Peyer's patch (tissue), 4 donors: ENCODE data around the gene DHX38.

Experiments
- POLR2A ChIP-seq, 2 donors: fragments of 450-650 bp; IDR thresholded peaks; one replicate each; pipeline ENCODE4 v1.5.1; 2017; ENCODE audit warnings: antibody characterized with exemption in 2 of 2, mild to moderate bottlenecking in 2 of 2, moderate library complexity in 2 of 2
- TF ChIP-seq, protein P1 (sequence below), 6 experiments: fragments of 450-650 bp in 4 of 6; fragments of 200-600 bp in 2 of 6; sonication (generic) in 1 of 6; IDR thresholded peaks; one replicate each; pipeline ENCODE4 v1.5.1; 2017 to 2019; ENCODE audit warnings: antibody characterized with exemption in 6 of 6, mild to moderate bottlenecking in 3 of 6, moderate library complexity in 1 of 6

GRCh38 chr16:72128701-72129100 is 35.1 kb downstream of the DHX38 start:
- TF ChIP-seq, protein P1, sequence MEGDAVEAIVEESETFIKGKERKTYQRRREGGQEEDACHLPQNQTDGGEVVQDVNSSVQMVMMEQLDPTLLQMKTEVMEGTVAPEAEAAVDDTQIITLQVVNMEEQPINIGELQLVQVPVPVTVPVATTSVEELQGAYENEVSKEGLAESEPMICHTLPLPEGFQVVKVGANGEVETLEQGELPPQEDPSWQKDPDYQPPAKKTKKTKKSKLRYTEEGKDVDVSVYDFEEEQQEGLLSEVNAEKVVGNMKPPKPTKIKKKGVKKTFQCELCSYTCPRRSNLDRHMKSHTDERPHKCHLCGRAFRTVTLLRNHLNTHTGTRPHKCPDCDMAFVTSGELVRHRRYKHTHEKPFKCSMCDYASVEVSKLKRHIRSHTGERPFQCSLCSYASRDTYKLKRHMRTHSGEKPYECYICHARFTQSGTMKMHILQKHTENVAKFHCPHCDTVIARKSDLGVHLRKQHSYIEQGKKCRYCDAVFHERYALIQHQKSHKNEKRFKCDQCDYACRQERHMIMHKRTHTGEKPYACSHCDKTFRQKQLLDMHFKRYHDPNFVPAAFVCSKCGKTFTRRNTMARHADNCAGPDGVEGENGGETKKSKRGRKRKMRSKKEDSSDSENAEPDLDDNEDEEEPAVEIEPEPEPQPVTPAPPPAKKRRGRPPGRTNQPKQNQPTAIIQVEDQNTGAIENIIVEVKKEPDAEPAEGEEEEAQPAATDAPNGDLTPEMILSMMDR (IDR thresholded peaks at IDR 0.05) = no peak
- no peak for TF ChIP-seq POLR2A (IDR thresholded peaks at IDR 0.05)
